GM18907 (cell line): ENCODE data around the gene ZC3H11A.
"Not testable (repeated sequence)": the region's sequence is repeated elsewhere in the genome, so short reads cannot be mapped to it uniquely, and the experiment has no call there.

Experiments
- ATAC-seq: cut with Tn5 transposase; IDR thresholded peaks from one replicate; pipeline ENCODE4 v1.9.1; 2021; ENCODE audit warnings: mild to moderate bottlenecking, moderate library complexity; ENCODE audit not compliant: unreplicated experiment

Gene ZC3H11A

DNA sequence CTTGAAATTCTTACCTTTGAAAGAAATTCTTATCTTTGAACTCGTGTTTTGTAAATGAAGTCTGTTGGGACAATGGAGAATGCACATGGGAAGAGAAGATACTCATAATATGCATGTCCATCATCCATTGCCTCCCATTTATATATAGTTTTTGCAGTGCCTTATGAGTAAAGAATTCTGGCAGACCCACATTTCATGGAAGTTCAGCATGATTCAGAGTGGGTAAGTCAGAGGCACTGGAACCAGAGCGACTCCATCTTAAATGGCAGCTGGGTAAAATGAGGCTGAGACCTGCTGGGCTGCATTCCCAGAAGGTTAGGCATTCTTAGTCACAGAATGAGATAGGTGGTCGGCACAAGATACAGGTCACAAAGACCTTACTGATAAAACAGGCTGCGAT is 16.6 kb upstream of the ZC3H11A start:
- no peak for ATAC-seq

GRCh38 chr1:203781962-203782361 is 13.5 kb upstream of the ZC3H11A start:
- ATAC-seq, result no peak

DNA sequence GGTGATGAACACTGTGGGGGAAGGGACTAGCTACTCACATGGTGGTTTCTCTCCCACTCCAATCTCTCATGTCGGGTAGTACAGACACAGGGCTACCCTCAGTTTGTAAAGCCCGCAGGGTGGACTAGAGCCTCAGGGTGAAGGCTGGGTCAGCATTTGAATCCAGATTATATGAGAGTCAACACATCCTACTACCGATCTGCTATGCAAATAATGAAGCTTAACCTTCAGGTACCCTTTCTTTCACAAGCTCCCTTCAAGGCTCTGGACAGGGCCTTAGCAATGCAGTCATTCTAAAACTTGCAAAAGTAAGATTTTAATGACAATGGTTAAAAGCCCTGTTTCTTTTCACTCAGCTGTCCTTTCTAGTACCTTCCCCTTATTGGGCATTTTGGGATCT is 5.5 kb upstream of the ZC3H11A start:
- no peak for ATAC-seq

DNA sequence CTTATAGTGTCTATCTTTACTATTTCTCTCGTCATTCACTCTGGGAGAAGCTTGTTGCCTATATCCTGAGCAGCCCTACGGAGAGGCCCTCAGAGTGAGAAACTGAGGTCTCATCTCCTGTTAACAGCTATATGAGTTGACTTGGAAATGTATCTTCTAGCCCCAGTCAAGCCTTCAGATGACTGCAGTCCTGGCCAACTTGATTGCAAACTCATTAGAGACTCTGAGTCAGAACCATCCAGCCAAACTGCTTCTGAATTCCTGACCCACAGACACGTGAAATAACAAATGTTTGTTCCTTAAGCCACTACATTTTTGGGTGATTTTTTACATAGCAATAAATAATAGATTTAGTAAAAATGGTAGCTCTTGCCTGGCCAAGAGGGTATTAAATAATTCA is 3.9 kb upstream of the ZC3H11A start:
- ATAC-seq, result no peak

- ATAC-seq, result no peak
These were observed 2.9 kb upstream of the ZC3H11A start for GRCh38 chr1:203792486-203792885.

GRCh38 chr1:203793561-203793960 is 1.9 kb upstream of the ZC3H11A start:
- ATAC-seq, result not testable (repeated sequence)

- no peak for ATAC-seq
These were observed 521 bp upstream of the ZC3H11A start for GRCh38 chr1:203794764-203795440.

- ATAC-seq, result peak; percentile 21
These were observed 798 bp downstream of the ZC3H11A start for GRCh38 chr1:203796236-203796605.

DNA sequence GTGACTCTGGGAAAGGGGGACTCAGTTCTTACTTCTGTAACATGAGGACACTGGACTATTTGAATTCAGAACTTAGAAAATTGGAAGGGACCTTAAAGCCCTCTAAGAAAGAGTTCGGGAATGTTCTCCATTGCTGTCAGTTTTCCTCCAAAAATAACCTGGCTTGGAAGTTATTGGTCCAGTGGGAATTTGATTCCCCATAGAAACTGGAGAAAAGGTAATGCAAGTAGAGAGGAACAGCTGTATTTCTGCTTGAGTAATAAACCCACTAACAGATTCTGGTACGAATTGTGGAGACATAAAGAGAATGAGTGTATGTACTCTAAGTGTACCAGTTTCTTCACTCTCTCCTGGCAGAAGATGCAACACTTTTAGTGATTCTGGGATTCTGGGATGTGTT is 1.8 kb downstream of the ZC3H11A start:
- no peak for ATAC-seq

GRCh38 chr1:203797948-203798655 is 2.7 kb downstream of the ZC3H11A start:
- ATAC-seq, result no peak

- no peak for ATAC-seq
These were observed 3.7 kb downstream of the ZC3H11A start for GRCh38 chr1:203799157-203799556.

GRCh38 chr1:203799971-203800370 is 4.5 kb downstream of the ZC3H11A start:
- no peak for ATAC-seq

DNA sequence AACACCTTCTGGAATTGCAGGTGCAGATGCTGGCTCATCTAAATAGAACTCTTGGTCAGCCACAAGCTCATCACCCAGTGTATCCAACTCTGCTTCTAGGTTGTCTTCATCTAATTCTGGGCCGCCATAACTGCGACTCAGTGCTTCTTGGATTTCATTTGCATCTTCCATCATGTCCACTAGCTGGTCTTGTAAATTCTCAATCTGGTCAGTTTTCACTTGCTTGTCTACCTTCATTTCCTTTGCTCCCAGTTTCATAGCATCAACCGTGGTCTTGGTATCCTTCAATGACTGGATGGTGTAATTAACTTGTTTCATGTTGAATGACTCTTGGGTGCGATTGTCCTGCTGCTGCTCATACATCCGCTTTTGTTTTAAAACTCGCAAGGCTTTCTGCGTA is 10.3 kb downstream of the ZC3H11A start:
- no peak for ATAC-seq

DNA sequence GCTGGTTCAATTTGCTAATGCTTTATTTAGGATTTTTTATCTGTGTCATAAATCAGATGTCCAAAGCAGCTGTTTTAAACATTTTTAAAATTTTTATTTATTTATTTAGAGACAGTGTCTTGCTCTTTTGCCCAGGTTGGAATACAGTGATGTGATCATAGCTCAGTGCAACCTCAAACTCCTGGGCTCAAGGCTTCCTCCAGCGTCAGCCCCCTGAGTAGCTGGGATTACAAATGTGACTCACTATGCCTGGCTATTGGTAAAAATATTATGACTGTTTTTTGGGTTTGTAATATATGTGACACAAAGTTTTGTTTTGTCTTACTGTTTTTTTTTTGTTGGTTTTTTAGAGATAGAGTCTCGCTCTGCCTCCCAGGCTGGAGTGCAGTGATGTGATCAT is 11.8 kb downstream of the ZC3H11A start:
- ATAC-seq, result no peak

DNA sequence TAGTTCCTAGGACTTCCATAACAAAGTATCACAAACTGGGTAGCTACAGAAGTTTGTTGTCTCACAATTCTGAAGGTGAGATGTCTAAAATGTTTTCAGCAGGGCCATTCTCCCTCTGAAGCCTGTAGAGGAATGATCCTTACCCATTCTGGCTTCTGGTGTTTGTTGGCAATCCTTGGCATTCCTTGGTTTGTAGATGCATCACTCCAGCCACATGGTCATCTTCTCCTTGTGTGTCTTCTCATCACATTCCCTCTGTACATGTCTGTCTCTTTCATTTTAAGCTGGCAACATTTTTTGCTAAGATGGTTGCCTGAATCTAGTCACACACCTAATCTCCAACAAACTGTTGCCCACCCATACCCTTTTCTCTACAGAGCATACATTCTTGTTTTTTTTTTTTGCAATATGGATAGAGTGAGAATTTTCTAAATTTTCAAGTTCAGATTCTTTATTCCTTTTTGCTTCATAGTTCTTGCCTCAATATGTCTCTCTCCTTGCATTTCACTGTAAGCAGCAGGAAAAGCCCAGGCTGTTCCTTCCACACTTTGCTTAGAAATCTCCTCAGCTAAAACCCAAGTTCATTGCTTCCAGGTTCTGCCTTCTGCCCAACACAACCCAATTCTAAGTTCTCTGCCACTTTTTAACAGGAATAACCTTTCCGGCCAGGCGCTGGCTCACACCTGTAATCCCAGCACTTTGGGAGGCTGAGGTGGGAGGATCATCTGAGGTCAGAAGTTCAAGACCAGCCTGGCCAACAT is 18.3 kb downstream of the ZC3H11A start:
- ATAC-seq, result no peak

- no peak for ATAC-seq
These were observed 23.0 kb downstream of the ZC3H11A start for GRCh38 chr1:203818399-203818798.

GRCh38 chr1:203823306-203823705 is 27.9 kb downstream of the ZC3H11A start:
- ATAC-seq, result no peak

- ATAC-seq, result no peak
These were observed 30.8 kb downstream of the ZC3H11A start for GRCh38 chr1:203826175-203826574.

DNA sequence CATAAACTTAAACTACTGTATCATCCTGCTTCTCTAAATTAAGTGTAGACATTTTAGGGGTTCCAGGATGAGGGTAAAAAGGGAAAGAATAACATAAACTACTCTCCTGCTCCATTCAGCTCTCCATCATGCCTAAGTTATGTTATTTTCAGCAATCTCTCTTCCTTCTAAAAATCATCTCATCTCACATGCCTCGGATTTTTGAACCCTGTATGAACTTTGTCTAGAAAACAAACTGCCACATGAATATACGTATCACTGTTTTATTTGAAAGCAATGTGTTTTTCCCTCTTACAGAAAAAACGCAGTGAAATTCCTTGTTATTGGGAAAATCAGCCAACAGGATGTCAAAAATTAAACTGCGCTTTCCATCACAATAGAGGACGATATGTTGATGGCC is 32.6 kb downstream of the ZC3H11A start:
- ATAC-seq, result no peak

DNA sequence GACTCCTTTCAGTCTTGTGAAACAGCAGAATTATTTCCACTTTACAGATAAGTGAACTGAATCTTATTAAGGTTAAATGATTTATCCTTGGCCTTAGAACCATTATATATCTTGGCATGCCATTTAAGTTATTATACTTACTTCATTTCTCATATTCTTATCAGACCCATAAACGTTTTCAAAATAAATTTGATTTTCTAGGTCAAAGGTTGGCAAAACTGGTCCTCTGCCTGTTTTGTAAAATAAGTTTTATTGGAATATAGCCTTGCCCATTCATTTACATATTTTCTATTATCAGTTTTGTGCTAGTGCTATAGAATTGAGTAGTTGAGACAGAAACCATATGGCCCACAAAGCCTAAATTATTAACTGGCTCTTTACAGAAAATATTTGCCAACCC is 33.1 kb downstream of the ZC3H11A start:
- no peak for ATAC-seq

DNA sequence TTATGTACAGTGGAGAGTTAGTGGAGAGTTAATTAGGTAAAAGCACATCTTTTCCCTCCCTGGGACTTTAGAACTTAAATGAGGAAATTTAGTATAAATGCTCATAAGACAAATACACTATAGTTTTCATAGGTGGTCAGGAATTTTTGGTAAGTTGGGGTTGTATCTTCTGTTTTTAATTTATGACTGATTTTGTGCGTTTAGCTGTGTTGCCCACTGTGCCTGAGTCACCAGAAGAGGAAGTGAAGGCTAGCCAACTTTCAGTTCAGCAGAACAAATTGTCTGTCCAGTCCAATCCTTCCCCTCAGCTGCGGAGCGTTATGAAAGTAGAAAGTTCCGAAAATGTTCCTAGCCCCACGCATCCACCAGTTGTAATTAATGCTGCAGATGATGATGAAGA is 33.8 kb downstream of the ZC3H11A start:
- not testable (repeated sequence) for ATAC-seq

GRCh38 chr1:203835476-203835875 is 40.1 kb downstream of the ZC3H11A start:
- no peak for ATAC-seq
